ENCODE results near the gene WDR59.

The WDR59 gene

DNA sequence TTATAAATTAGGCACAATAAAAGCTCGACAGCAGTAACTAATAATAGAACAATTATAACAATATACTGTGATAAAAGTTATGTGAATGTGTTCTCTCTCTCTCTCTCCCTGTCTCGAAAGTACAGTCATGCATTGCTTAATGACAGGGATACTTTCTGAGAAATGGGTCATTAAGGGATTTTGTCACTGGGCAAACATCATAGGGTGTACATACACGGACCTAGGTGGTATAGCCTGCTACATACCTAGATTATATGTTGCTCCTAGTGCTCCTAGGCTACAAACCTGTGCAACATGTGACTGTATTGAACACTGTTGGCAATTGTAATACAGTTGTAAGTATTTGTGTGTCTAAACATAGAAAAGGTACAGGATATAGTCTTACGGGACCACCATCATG, 20.8 kb upstream of the WDR59 start:
- ATAC-seq (ENCODE audit: low read depth) (no peak), DNase-seq (ENCODE audit: low spot score) (no peak)
- no peaks in the 10 kb centered on the region for H3K27me3 ChIP-seq (ENCODE audit: insufficient read depth, poor library complexity, severe bottlenecking)
- no peaks in the 10 kb centered on the region for H3K9me3 ChIP-seq (ENCODE audit: severe bottlenecking)
- H3K4me3 ChIP-seq (ENCODE audit: severe bottlenecking): no peak overlapping the region
- H3K4me1 ChIP-seq (ENCODE audit: insufficient read depth, poor library complexity, severe bottlenecking): peaks cover 14% of the 10 kb centered on the region
- TF ChIP-seq, protein P1, sequence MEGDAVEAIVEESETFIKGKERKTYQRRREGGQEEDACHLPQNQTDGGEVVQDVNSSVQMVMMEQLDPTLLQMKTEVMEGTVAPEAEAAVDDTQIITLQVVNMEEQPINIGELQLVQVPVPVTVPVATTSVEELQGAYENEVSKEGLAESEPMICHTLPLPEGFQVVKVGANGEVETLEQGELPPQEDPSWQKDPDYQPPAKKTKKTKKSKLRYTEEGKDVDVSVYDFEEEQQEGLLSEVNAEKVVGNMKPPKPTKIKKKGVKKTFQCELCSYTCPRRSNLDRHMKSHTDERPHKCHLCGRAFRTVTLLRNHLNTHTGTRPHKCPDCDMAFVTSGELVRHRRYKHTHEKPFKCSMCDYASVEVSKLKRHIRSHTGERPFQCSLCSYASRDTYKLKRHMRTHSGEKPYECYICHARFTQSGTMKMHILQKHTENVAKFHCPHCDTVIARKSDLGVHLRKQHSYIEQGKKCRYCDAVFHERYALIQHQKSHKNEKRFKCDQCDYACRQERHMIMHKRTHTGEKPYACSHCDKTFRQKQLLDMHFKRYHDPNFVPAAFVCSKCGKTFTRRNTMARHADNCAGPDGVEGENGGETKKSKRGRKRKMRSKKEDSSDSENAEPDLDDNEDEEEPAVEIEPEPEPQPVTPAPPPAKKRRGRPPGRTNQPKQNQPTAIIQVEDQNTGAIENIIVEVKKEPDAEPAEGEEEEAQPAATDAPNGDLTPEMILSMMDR (IDR thresholded peaks at IDR 0.05; ENCODE audit: poor library complexity, severe bottlenecking): no peak
- H3K27ac ChIP-seq (ENCODE audit: poor library complexity, severe bottlenecking): no peak overlapping the region
- peaks cover 6% of the 10 kb centered on the region; the same call in 1 of the 2 replicates for H3K36me3 ChIP-seq (ENCODE audit: low read depth)

DNA sequence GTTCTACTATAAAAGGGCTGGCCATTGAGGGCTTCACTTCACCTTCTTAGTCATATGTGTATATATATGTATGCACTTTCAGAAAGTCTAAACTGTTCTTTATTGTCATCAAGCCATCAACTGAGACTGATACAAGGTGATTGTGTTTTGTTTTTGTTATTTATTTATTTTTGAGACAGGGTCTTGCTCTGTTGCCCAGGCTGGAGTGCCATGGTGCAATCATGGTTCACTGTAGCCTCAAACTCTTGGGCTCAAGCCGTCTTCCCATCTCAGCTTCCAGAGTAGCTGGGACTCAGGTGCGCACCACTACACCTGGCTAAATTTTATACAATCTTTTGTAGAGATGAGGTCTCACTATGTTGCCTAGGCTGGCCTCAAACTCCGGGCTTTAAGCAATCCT, 19.5 kb upstream of the WDR59 start:
- no peak for DNase-seq (ENCODE audit: low spot score)
- no peak overlapping the region for H3K4me3 ChIP-seq (ENCODE audit: severe bottlenecking)
- H3K4me1 ChIP-seq (ENCODE audit: insufficient read depth, poor library complexity, severe bottlenecking): peaks cover 15% of the 10 kb centered on the region
- TF ChIP-seq, protein P1 (IDR thresholded peaks at IDR 0.05; ENCODE audit: poor library complexity, severe bottlenecking): no peak
- H3K9me3 ChIP-seq (ENCODE audit: severe bottlenecking): no peaks in the 10 kb centered on the region
- no peaks in the 10 kb centered on the region for H3K27me3 ChIP-seq (ENCODE audit: insufficient read depth, poor library complexity, severe bottlenecking)
- H3K27ac ChIP-seq (ENCODE audit: poor library complexity, severe bottlenecking): no peak overlapping the region
- peaks cover 6% of the 10 kb centered on the region; the same call in 1 of the 2 replicates for H3K36me3 ChIP-seq (ENCODE audit: low read depth)
- no peak for ATAC-seq (ENCODE audit: low read depth)

DNA sequence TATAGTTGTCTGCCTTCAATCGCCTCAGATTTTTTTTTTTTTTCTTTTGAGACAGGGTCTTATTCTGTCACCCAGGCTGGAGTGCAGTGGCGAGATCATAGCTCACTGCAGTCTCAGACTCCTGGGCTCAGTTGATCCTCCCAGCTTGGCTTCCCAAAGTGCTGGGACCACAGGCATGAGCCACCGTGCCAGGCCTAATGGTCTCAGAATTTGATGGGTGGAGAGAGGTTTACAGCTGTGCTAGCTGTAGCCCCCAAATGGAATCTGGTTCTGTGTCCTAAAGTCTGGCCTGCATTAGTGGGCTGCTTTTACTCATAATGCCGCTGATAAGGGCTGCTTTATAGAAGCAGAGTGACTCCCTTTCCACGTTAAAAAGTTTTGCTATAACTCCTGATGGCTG, 19.0 kb upstream of the WDR59 start:
- no peak overlapping the region for H3K4me3 ChIP-seq (ENCODE audit: severe bottlenecking)
- 0 out of 2 replicates have a peak, but pooled peaks cover 6% of the 10 kb centered on the region for H3K36me3 ChIP-seq (ENCODE audit: low read depth)
- DNase-seq (ENCODE audit: low spot score) (no peak), ATAC-seq (ENCODE audit: low read depth) (no peak)
- no peak overlapping the region for H3K27ac ChIP-seq (ENCODE audit: poor library complexity, severe bottlenecking)
- no peaks in the 10 kb centered on the region for H3K27me3 ChIP-seq (ENCODE audit: insufficient read depth, poor library complexity, severe bottlenecking)
- H3K9me3 ChIP-seq (ENCODE audit: severe bottlenecking): no peaks in the 10 kb centered on the region
- TF ChIP-seq, protein P1 (IDR thresholded peaks at IDR 0.05; ENCODE audit: poor library complexity, severe bottlenecking): no peak
- H3K4me1 ChIP-seq (ENCODE audit: insufficient read depth, poor library complexity, severe bottlenecking): peaks cover 15% of the 10 kb centered on the region

DNA sequence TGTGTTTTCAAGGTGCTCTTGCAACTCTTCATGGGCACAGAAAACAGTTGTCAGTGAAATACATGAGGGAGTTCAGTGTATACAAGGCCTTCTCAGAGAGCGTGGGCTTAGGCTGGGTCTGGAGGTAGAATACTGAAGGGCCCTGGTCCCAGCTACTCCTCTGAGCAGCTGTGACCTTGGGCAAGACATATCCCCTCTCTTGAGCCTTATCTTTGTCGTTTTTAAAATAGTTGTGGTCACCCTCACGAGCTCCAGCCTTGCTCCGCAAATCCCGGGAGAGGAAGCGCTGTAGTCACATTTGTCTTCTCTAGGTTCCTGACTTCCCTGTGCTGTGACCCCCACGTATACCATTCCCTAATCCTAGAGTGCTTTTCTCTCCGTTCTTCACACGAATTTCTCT, 17.6 kb upstream of the WDR59 start:
- Histone ChIP-seq H3K4me3 (ENCODE audit: severe bottlenecking) (no peak overlapping the region), H3K9me3 (ENCODE audit: severe bottlenecking) (no peaks in the 10 kb centered on the region), H3K27ac (ENCODE audit: poor library complexity, severe bottlenecking) (no peak overlapping the region)

DNA sequence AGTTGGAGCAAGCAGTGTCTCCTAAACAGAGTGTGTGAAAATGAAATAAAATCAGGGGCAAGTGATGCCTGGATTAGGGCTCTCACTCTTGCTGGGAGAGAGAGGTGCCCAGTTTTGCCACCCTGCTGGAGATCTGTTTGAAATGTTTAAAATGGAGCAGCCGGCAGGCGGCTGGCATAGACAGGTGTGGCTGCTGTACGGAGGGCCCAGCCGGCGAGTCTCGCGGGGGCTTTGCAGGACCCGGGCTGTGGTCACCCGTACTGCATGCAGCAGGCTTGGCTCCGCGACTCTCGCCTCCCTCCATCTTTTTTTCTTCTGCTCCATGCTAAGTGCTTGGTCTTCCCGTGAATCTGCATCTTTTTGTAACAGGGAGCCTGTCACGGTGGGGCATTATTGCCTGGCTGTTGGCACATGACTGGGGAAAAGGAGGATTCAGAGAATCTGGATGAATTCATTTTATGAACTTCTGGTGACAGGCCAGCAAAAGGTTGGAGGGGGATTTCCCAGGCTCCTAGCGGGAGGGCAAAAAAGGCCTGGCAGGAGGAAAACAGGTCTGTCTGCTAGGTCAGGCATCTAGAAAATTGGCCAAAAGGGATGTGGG, 15.7 kb upstream of the WDR59 start:
- TF ChIP-seq, protein P1 (IDR thresholded peaks at IDR 0.05; ENCODE audit: poor library complexity, severe bottlenecking): no peak
- Histone ChIP-seq H3K27me3 (ENCODE audit: insufficient read depth, poor library complexity, severe bottlenecking) (no peaks in the 10 kb centered on the region), H3K4me1 (ENCODE audit: insufficient read depth, poor library complexity, severe bottlenecking) (peaks cover 20% of the 10 kb centered on the region), H3K9me3 (ENCODE audit: severe bottlenecking) (no peaks in the 10 kb centered on the region), H3K4me3 (ENCODE audit: severe bottlenecking) (peak overlapping the region; percentile 86), H3K27ac (ENCODE audit: poor library complexity, severe bottlenecking) (no peak overlapping the region), H3K36me3 (ENCODE audit: low read depth) (0 out of 2 replicates have a peak, but pooled peaks cover 6% of the 10 kb centered on the region)
- no peak for ATAC-seq (ENCODE audit: low read depth)
- DNase-seq (ENCODE audit: low spot score): no peak

More for the DNA sequence above, 17.6 kb upstream of the WDR59 start:
- Histone ChIP-seq H3K36me3 (ENCODE audit: low read depth) (0 out of 2 replicates have a peak, but pooled peaks cover 6% of the 10 kb centered on the region), H3K27me3 (ENCODE audit: insufficient read depth, poor library complexity, severe bottlenecking) (no peaks in the 10 kb centered on the region), H3K4me1 (ENCODE audit: insufficient read depth, poor library complexity, severe bottlenecking) (peaks cover 20% of the 10 kb centered on the region)
- ATAC-seq (ENCODE audit: low read depth) (no peak), DNase-seq (ENCODE audit: low spot score) (no peak)
- TF ChIP-seq, protein P1 (IDR thresholded peaks at IDR 0.05; ENCODE audit: poor library complexity, severe bottlenecking): no peak
